ENCODE data around the gene OTUB2.

DNA sequence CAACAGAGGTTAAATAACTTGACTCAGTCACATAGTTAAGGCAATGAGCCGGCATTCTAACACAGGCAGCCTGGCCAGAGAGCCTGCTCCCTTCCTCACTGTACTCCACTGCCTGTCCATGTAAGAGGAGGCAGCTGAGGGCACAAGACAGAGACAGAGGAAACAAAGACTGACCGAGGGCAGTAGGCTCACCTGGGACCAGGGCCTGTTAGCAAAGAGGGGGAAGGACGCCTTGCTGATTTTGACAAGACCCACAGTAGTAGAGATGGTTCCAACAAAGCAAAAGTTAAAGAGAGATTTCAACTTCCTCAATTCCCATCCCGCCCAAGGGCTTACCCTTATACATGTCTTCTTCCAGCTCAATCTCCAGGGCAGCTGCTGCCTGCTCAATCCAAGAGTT lies 26.5 kb downstream of the OTUB2 start:
- TF ChIP-seq CTCF (IDR thresholded peaks at IDR 0.05) (no peak), POLR2A (IDR thresholded peaks at IDR 0.05) (no peak)
